Spleen (tissue), 7 donors: ENCODE results near the gene MAGI2.

Source experiments
- CTCF ChIP-seq, 11 experiments: fragments of 200-600 bp in 7 of 11; fragments of 450-650 bp in 4 of 11; sonication (generic) in 4 of 11; IDR thresholded peaks in 8 of 11; conservative IDR thresholded peaks in 3 of 11; 1 replicate in 7 of 11; 2 replicates in 4 of 11; pipeline versions ENCODE4 v1.4.0 to v1.8.0; 2016 to 2021; ENCODE audit warnings: antibody characterized with exemption in 11 of 11, inconsistent platforms in 4 of 11, mild to moderate bottlenecking in 1 of 11
- POLR2AphosphoS5 ChIP-seq, 3 donors: sonication (generic); formaldehyde crosslinking; IDR thresholded peaks; one replicate each; pipeline ENCODE4 v1.5.1; 2017; ENCODE audit warnings: antibody characterized with exemption in 3 of 3
- donor health status: DM: no; HTN: no; CAD: no; lungs with moderate emphysema.
- donor health status: DM: no; HTN: no; CAD: no.
- donor health status: DM: no; HTN: no; CAD: no.

GRCh38 chr7:78901566-78901965 lies 551.9 kb downstream of the MAGI2 start:
- TF ChIP-seq CTCF (IDR thresholded peaks at IDR 0.05 in 8 of 11, conservative IDR thresholded peaks at IDR 0.05 in 3 of 11) (no peak), POLR2AphosphoS5 (IDR thresholded peaks at IDR 0.05) (no peak)
